Trophoblast cell (in vitro differentiated cells and primary cell): ENCODE results near the gene THOP1.

Source experiments
- DNase-seq, 2 donors: peaks; one replicate each; pipeline ENCODE4 v3.0.0-alpha.2; 2016
- H2AFZ ChIP-seq: 2 replicates; pipeline ENCODE4 v1.6.1; 2013; ENCODE audit warnings: low read length, moderate library complexity, mild to moderate bottlenecking; ENCODE audit not compliant: insufficient read depth, poor library complexity
- H2AK5ac ChIP-seq: 2 replicates; pipeline ENCODE4 v1.6.1; 2013; ENCODE audit warnings: mild to moderate bottlenecking, low read length
- H2BK120ac ChIP-seq: 2 replicates; pipeline ENCODE4 v1.6.1; 2013; ENCODE audit warnings: low read length, mild to moderate bottlenecking, moderate library complexity; ENCODE audit not compliant: insufficient read depth, poor library complexity
- H2BK12ac ChIP-seq: 2 replicates; pipeline ENCODE4 v1.6.1; 2013; ENCODE audit warnings: mild to moderate bottlenecking, low read length, moderate library complexity
- H2BK5ac ChIP-seq: 2 replicates; pipeline ENCODE4 v1.6.1; 2013; ENCODE audit warnings: low read length, low read depth, moderate library complexity, mild to moderate bottlenecking; ENCODE audit not compliant: poor library complexity
- H3K14ac ChIP-seq: 2 replicates; pipeline ENCODE4 v1.6.1; 2013; ENCODE audit warnings: mild to moderate bottlenecking, low read length
- H3K18ac ChIP-seq: 2 replicates; pipeline ENCODE4 v1.6.1; 2013; ENCODE audit warnings: mild to moderate bottlenecking, low read length
- H3K23ac ChIP-seq: 2 replicates; pipeline ENCODE4 v1.6.1; 2013; ENCODE audit warnings: low read length
- H3K27ac ChIP-seq: 2 replicates; pipeline ENCODE4 v1.5.1; 2013; ENCODE audit warnings: low read depth, mild to moderate bottlenecking, inconsistent platforms, low read length, moderate library complexity
- H3K27me3 ChIP-seq: 2 replicates; pipeline ENCODE4 v1.6.1; 2013; ENCODE audit warnings: inconsistent platforms, mild to moderate bottlenecking, low read length, moderate library complexity; ENCODE audit not compliant: insufficient read depth
- H3K36me3 ChIP-seq, 2 experiments: 1 replicate in 1 of 2; 2 replicates in 1 of 2; pipeline ENCODE4 v1.6.1; 2013; ENCODE audit warnings: low read length in 2 of 2, mild to moderate bottlenecking in 2 of 2, moderate library complexity in 1 of 2; ENCODE audit not compliant: insufficient read depth in 2 of 2, control insufficient read depth in 1 of 2
- H3K4ac ChIP-seq: 2 replicates; pipeline ENCODE4 v1.6.1; 2013; ENCODE audit warnings: low read depth, mild to moderate bottlenecking, low read length, moderate library complexity
- H3K4me1 ChIP-seq, 2 experiments: 1 replicate in 1 of 2; 2 replicates in 1 of 2; pipeline ENCODE4 v1.6.1; 2013; ENCODE audit warnings: low read length in 2 of 2, mild to moderate bottlenecking in 2 of 2, moderate library complexity in 1 of 2; ENCODE audit not compliant: insufficient read depth in 2 of 2, control insufficient read depth in 1 of 2
- H3K4me2 ChIP-seq: 2 replicates; pipeline ENCODE4 v1.6.1; 2013; ENCODE audit warnings: inconsistent platforms, mild to moderate bottlenecking, low read length, moderate library complexity
- H3K4me3 ChIP-seq: 2 replicates; pipeline ENCODE4 v1.5.1; 2013; ENCODE audit warnings: mild to moderate bottlenecking, low read depth, low read length, inconsistent platforms
- H3K79me1 ChIP-seq: one replicate; pipeline ENCODE4 v1.6.1; 2013; ENCODE audit warnings: low read length
- H3K79me2 ChIP-seq: 2 replicates; pipeline ENCODE4 v1.6.1; 2013; ENCODE audit warnings: low read length, mild to moderate bottlenecking; ENCODE audit not compliant: control insufficient read depth, insufficient read depth, poor library complexity
- H3K9ac ChIP-seq: 2 replicates; pipeline ENCODE4 v1.6.1; 2013; ENCODE audit warnings: mild to moderate bottlenecking, low read length
- H3K9me3 ChIP-seq: 2 replicates; pipeline ENCODE4 v1.6.1; 2013; ENCODE audit warnings: low read depth, mild to moderate bottlenecking, control low read depth, inconsistent platforms, low read length; ENCODE audit not compliant: insufficient read depth
- H4K12ac ChIP-seq: 2 replicates; pipeline ENCODE4 v1.6.1; 2013; ENCODE audit warnings: low read depth, mild to moderate bottlenecking, low read length, moderate library complexity
- H4K8ac ChIP-seq: 2 replicates; pipeline ENCODE4 v1.6.1; 2013; ENCODE audit warnings: low read depth, mild to moderate bottlenecking, low read length, moderate library complexity
- H4K91ac ChIP-seq: one replicate; pipeline ENCODE4 v1.6.1; 2013; ENCODE audit warnings: low read depth, mild to moderate bottlenecking, low read length, moderate library complexity
- WGBS: extraction: QIAGEN DNeasy Blood & Tissue Kit; methylation state at CpG from one replicate; pipeline ENCODE4 v1.1.7; 2013; ENCODE audit warnings: missing lambda C conversion rate; ENCODE audit not compliant: insufficient read length, insufficient coverage; ENCODE audit errors: extremely low coverage; 5-methylcytosine and 5-hydroxymethylcytosine counted together

The THOP1 gene

GRCh38 chr19:2822846-2823245 lies 37.5 kb downstream of the THOP1 start:
- Histone ChIP-seq H3K36me3 (peaks cover 14 to 15% of the 10 kb centered on the region in 2 experiments), H2AFZ (no peak overlapping the region), H2BK12ac (no peak overlapping the region), H3K18ac (no peak overlapping the region), H3K4me3 (no peak overlapping the region), H3K79me2 (peaks cover 7% of the 10 kb centered on the region), H3K4me1 (peaks cover 0 to 4% of the 10 kb centered on the region in 2 experiments), H3K23ac (no peak overlapping the region), H2BK5ac (no peak overlapping the region), H3K4ac (no peak overlapping the region), H3K27ac (no peak overlapping the region), H3K4me2 (no peak overlapping the region), H2AK5ac (no peak overlapping the region), H4K8ac (no peak overlapping the region), H3K9ac (no peak overlapping the region), H3K27me3 (no peaks in the 10 kb centered on the region), H2BK120ac (no peak overlapping the region), H3K14ac (no peak overlapping the region), H3K9me3 (peaks cover 3% of the 10 kb centered on the region), H4K12ac (no peak overlapping the region), H3K79me1 (peaks cover 8% of the 10 kb centered on the region), H4K91ac (no peak overlapping the region)
- WGBS = no CpG with 5 or more reads among the region's 5 CpGs
- DNase-seq = no peak

GRCh38 chr19:2823646-2824045 lies 38.3 kb downstream of the THOP1 start:
- Histone ChIP-seq H3K79me2 (peaks cover 7% of the 10 kb centered on the region), H3K27ac (no peak overlapping the region), H2BK5ac (no peak overlapping the region), H3K23ac (no peak overlapping the region), H3K4me3 (no peak overlapping the region), H4K8ac (no peak overlapping the region), H3K4me2 (no peak overlapping the region), H3K4ac (no peak overlapping the region), H4K12ac (no peak overlapping the region), H3K27me3 (no peaks in the 10 kb centered on the region), H3K36me3 (peaks cover 16 to 20% of the 10 kb centered on the region in 2 experiments), H2AFZ (no peak overlapping the region), H2AK5ac (no peak overlapping the region), H3K9me3 (peaks cover 9% of the 10 kb centered on the region), H4K91ac (no peak overlapping the region), H3K4me1 (peaks cover 0 to 4% of the 10 kb centered on the region in 2 experiments), H2BK120ac (no peak overlapping the region), H2BK12ac (no peak overlapping the region), H3K9ac (no peak overlapping the region), H3K79me1 (peaks cover 8% of the 10 kb centered on the region), H3K18ac (no peak overlapping the region), H3K14ac (no peak overlapping the region)
- DNase-seq = no peak
- no CpG with 5 or more reads among the region's 9 CpGs for WGBS

GRCh38 chr19:2824129-2824528 lies 38.8 kb downstream of the THOP1 start:
- H3K4me3 ChIP-seq = no peak overlapping the region
- H3K4me2 ChIP-seq = no peak overlapping the region
- no peak overlapping the region for H3K23ac ChIP-seq
- H3K27me3 ChIP-seq = no peaks in the 10 kb centered on the region
- H3K4me1 ChIP-seq = peaks cover 0 to 4% of the 10 kb centered on the region in 2 experiments
- no peak overlapping the region for H2BK12ac ChIP-seq
- no peak overlapping the region for H3K18ac ChIP-seq
- no peak overlapping the region for H3K27ac ChIP-seq
- no peak overlapping the region for H4K8ac ChIP-seq
- H2BK120ac ChIP-seq = no peak overlapping the region
- H2BK5ac ChIP-seq = no peak overlapping the region
- no peak overlapping the region for H4K12ac ChIP-seq
- peaks cover 16 to 20% of the 10 kb centered on the region in 2 experiments for H3K36me3 ChIP-seq
- H3K14ac ChIP-seq = no peak overlapping the region
- H2AFZ ChIP-seq = no peak overlapping the region
- no peak overlapping the region for H3K4ac ChIP-seq
- peaks cover 11% of the 10 kb centered on the region for H3K9me3 ChIP-seq
- no peak overlapping the region for H4K91ac ChIP-seq
- no peak overlapping the region for H3K9ac ChIP-seq
- no CpG with 5 or more reads among the region's 8 CpGs for WGBS
- H2AK5ac ChIP-seq = no peak overlapping the region
- DNase-seq = no peak
- peaks cover 8% of the 10 kb centered on the region for H3K79me1 ChIP-seq
- H3K79me2 ChIP-seq = peaks cover 7% of the 10 kb centered on the region

DNA sequence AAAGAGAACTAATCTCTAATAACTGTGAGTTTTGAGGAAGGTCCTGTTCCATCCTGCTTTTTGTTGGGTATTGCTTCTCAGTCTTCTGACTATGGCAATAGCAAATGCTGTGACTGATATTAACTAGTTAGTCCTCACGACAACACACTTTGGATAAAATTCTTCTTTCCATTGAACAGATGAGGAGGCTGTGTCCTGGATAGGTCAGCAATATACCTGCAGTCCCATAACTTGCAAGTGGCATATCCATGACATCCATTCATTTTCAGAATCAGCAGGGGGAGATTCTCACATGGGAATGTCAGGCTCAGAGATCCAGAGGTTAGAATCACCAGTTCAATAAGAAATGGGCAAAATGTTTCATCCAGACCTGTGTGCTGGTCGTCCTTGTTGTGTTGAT lies 41.7 kb downstream of the THOP1 start:
- H3K36me3 ChIP-seq = peaks cover 20 to 23% of the 10 kb centered on the region in 2 experiments
- no peaks in the 10 kb centered on the region for H3K79me1 ChIP-seq
- no peak overlapping the region for H3K14ac ChIP-seq
- H4K12ac ChIP-seq = no peak overlapping the region
- H3K79me2 ChIP-seq = no peaks in the 10 kb centered on the region
- H3K4me2 ChIP-seq = no peak overlapping the region
- no peak overlapping the region for H3K4ac ChIP-seq
- no peak overlapping the region for H2BK12ac ChIP-seq
- no peak overlapping the region for H2AK5ac ChIP-seq
- no peak overlapping the region for H2BK5ac ChIP-seq
- no peak overlapping the region for H3K18ac ChIP-seq
- no peak overlapping the region for H4K8ac ChIP-seq
- no peak overlapping the region for H3K27ac ChIP-seq
- no peak overlapping the region for H3K4me3 ChIP-seq
- H3K4me1 ChIP-seq = no peaks in the 10 kb centered on the region
- no peak overlapping the region for H4K91ac ChIP-seq
- no peak overlapping the region for H2AFZ ChIP-seq
- no peak for DNase-seq
- H3K23ac ChIP-seq = no peak overlapping the region
- H3K9ac ChIP-seq = no peak overlapping the region
- H2BK120ac ChIP-seq = no peak overlapping the region
- H3K27me3 ChIP-seq = no peaks in the 10 kb centered on the region
- no CpG with 5 or more reads among the region's 2 CpGs for WGBS
- H3K9me3 ChIP-seq = peaks cover 19% of the 10 kb centered on the region
